ENCODE results near the gene TMEM175. TPM values are rescaled to one million over a fixed set of nuclear protein-coding genes. Genes with fewer than 3 reads are reported as not detected.
A peak's percentile ranks its signal among the peaks of the same experiment; 100 is the strongest.

The TMEM175 gene
- total and polyA plus RNA-seq, 9 of the 15 experiments (the other 6 are each of a cell fraction or from before 2014, with no cell fraction given), result 0.13 to 30.9 (median 9.4) TPM

DNA sequence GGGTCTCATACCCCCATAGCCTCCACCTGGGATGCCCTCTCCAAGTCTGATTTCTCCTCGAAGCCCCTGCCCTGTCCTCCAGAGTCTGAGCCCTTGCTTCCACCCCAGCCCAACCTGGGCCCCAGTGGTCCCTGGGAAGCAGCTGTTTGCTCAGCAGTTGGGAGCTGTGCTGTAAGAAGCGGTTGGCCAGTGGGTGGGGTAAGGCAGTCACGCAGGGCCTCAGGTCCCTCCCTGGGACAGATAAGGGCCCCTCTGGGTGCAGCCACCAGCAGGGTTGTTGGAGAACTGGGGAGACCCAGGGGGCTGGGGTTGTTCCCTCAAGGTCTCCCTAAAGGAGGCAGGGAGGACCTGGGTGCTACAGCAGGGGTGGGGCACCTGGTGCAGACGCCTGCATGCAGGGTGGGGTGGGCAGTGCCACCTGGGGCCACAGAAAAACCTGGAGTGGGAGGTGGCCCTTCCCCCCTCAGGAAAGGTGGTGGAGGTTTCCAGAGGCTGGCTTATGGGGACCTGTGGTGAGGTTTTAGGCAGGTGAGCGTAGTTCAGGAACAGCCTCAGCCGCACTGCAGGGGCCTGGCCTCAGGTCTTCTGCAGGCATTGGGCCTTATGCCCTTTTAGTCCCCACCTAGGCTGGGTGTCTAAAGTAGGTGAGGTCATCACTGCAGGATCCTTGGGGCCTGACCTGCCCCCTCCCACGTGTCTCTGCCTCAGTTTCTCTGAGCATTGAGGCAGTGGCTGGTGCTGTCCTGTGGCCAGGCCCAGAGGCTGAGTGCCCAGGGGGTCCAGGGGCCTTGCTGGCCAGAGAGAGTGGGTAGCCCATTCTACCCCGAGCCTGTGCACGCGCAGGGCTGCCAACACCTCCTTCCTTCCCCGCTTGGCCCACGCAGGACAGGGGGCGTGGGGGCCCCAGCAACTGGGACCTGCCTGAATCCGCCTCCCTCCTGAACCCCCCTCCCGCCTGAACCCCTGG, 64.1 kb downstream of the TMEM175 start (continued):
- TF ChIP-seq TOE1 (IDR thresholded peaks at IDR 0.05; ENCODE audit: borderline replicate concordance) (peak; percentile 84; the same call in 1 of the 2 replicates), TOE1 (CRISPR knock-in tag; IDR thresholded peaks at IDR 0.05; ENCODE audit: borderline replicate concordance, low read depth) (no peak), ILF3 (IDR thresholded peaks at IDR 0.05; ENCODE audit: borderline replicate concordance) (no peak), FOXP1 (CRISPR knock-in tag; IDR thresholded peaks at IDR 0.05) (peak; percentile 54; the same call in 1 of the 2 replicates), HBP1 (CRISPR knock-in tag; IDR thresholded peaks at IDR 0.05) (no peak), ZBTB26 (CRISPR knock-in tag; IDR thresholded peaks at IDR 0.05) (no peak), PCBP2 (IDR thresholded peaks at IDR 0.05; ENCODE audit: low read depth, low read length, poor library complexity, severe bottlenecking) (no peak), ZNF586 (CRISPR knock-in tag; conservative IDR thresholded peaks at IDR 0.05) (no peak), PTRF (tag; IDR thresholded peaks at IDR 0.05) (no peak), ZNF507 (tag; conservative IDR thresholded peaks at IDR 0.05) (no peak), NUFIP1 (IDR thresholded peaks at IDR 0.05; ENCODE audit: partially characterized antibody) (no peak), MAFF (IDR thresholded peaks at IDR 0.05; ENCODE audit: low read length) (no peak), ZNF263 (CRISPR knock-in tag; IDR thresholded peaks at IDR 0.05; ENCODE audit: borderline replicate concordance) (no peak), JUN (IDR thresholded peaks at IDR 0.05; ENCODE audit: borderline replicate concordance, low read depth, low read length) (no peak), JUN (CRISPR knock-in tag; IDR thresholded peaks at IDR 0.05; ENCODE audit: borderline replicate concordance) (no peak), NRF1 (conservative IDR thresholded peaks at IDR 0.05 in 1 of 2, IDR thresholded peaks at IDR 0.05 in 1 of 2) (no peak), RB1 (IDR thresholded peaks at IDR 0.05; ENCODE audit: low read depth) (no peak), ETV6 (IDR thresholded peaks at IDR 0.05; ENCODE audit: borderline replicate concordance in 1 of 2, low read depth in 2 of 2, low read length in 1 of 2) (no peak), ETV6 (CRISPR knock-in tag; IDR thresholded peaks at IDR 0.05; ENCODE audit: borderline replicate concordance) (no peak), SOX6 (IDR thresholded peaks at IDR 0.05) (peak; percentile 49), MCM7 (IDR thresholded peaks at IDR 0.05) (no peak), CREB5 (CRISPR knock-in tag; IDR thresholded peaks at IDR 0.05) (no peak), TFE3 (CRISPR knock-in tag; IDR thresholded peaks at IDR 0.05) (no peak)

Measured in K562 (cell line).